LNCAP (cell line): Measurements from ENCODE around the gene NEK10.

ENCODE experiments used
- CTCF ChIP-seq: fragments of 450-650 bp; IDR thresholded peaks from 2 replicates; pipeline ENCODE4 v1.5.1; 2017; ENCODE audit warnings: mild to moderate bottlenecking

NEK10 gene

GRCh38 chr3:27345959-27346865 lies 23.0 kb downstream of the NEK10 start:
- TF ChIP-seq CTCF: no peak

- no peak for TF ChIP-seq CTCF
Measured at GRCh38 chr3:27345493-27345892, 23.7 kb downstream of the NEK10 start.

GRCh38 chr3:27345045-27345444 lies 24.1 kb downstream of the NEK10 start:
- no peak for TF ChIP-seq CTCF

- TF ChIP-seq CTCF: no peak
Measured at GRCh38 chr3:27344192-27344591, 25.0 kb downstream of the NEK10 start.

- no peak for TF ChIP-seq CTCF
Measured at GRCh38 chr3:27342267-27342666, 26.9 kb downstream of the NEK10 start.

GRCh38 chr3:27340534-27340933 lies 28.6 kb downstream of the NEK10 start:
- TF ChIP-seq CTCF: no peak

GRCh38 chr3:27335571-27335970 lies 33.6 kb downstream of the NEK10 start:
- TF ChIP-seq CTCF: no peak
